Measurements from ENCODE around the gene MRPS10. TPM values are rescaled to one million over a fixed set of nuclear protein-coding genes. Genes with fewer than 3 reads are reported as not detected.

Gene MRPS10
- total and polyA plus RNA-seq, 10 of the 15 experiments (the other 5 are each of a cell fraction or from before 2014, with no cell fraction given), result 28.5 to 83.3 (median 52.8) TPM

DNA sequence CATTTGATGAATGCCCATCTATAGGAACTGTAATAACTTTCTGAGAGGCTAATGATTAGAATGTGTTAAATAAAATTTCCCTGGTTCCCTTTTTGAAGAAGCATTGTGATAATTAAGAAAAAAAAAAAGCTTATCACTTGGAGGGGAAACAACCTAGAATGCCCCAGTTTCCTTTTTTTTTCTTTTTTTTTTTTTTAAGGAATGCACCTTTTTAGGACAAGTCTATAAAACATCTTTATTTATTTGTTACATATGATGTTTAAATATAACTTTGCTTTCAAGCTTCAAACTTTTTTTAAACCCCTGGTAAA is 7.3 kb upstream of the MRPS10 start (continued):
- TF ChIP-seq, protein P1, sequence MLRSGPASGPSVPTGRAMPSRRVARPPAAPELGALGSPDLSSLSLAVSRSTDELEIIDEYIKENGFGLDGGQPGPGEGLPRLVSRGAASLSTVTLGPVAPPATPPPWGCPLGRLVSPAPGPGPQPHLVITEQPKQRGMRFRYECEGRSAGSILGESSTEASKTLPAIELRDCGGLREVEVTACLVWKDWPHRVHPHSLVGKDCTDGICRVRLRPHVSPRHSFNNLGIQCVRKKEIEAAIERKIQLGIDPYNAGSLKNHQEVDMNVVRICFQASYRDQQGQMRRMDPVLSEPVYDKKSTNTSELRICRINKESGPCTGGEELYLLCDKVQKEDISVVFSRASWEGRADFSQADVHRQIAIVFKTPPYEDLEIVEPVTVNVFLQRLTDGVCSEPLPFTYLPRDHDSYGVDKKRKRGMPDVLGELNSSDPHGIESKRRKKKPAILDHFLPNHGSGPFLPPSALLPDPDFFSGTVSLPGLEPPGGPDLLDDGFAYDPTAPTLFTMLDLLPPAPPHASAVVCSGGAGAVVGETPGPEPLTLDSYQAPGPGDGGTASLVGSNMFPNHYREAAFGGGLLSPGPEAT (IDR thresholded peaks at IDR 0.05; ENCODE audit: low read depth), result peak; percentile 32
- TF ChIP-seq ZNF384 (IDR thresholded peaks at IDR 0.05; ENCODE audit: borderline replicate concordance, low read depth, low read length), result peak; percentile 79; the same call in 1 of the 2 replicates
- no peak for TF ChIP-seq PAX8 (IDR thresholded peaks at IDR 0.05)
- no peak for TF ChIP-seq SREBF1 (IDR thresholded peaks at IDR 0.05; ENCODE audit: low read length)
- TF ChIP-seq, protein P2, sequence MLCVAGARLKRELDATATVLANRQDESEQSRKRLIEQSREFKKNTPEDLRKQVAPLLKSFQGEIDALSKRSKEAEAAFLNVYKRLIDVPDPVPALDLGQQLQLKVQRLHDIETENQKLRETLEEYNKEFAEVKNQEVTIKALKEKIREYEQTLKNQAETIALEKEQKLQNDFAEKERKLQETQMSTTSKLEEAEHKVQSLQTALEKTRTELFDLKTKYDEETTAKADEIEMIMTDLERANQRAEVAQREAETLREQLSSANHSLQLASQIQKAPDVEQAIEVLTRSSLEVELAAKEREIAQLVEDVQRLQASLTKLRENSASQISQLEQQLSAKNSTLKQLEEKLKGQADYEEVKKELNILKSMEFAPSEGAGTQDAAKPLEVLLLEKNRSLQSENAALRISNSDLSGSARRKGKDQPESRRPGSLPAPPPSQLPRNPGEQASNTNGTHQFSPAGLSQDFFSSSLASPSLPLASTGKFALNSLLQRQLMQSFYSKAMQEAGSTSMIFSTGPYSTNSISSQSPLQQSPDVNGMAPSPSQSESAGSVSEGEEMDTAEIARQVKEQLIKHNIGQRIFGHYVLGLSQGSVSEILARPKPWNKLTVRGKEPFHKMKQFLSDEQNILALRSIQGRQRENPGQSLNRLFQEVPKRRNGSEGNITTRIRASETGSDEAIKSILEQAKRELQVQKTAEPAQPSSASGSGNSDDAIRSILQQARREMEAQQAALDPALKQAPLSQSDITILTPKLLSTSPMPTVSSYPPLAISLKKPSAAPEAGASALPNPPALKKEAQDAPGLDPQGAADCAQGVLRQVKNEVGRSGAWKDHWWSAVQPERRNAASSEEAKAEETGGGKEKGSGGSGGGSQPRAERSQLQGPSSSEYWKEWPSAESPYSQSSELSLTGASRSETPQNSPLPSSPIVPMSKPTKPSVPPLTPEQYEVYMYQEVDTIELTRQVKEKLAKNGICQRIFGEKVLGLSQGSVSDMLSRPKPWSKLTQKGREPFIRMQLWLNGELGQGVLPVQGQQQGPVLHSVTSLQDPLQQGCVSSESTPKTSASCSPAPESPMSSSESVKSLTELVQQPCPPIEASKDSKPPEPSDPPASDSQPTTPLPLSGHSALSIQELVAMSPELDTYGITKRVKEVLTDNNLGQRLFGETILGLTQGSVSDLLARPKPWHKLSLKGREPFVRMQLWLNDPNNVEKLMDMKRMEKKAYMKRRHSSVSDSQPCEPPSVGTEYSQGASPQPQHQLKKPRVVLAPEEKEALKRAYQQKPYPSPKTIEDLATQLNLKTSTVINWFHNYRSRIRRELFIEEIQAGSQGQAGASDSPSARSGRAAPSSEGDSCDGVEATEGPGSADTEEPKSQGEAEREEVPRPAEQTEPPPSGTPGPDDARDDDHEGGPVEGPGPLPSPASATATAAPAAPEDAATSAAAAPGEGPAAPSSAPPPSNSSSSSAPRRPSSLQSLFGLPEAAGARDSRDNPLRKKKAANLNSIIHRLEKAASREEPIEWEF (IDR thresholded peaks at IDR 0.05; ENCODE audit: insufficient replicate concordance, low read depth, low read length), result peak; percentile 26
- TF ChIP-seq CEBPB (IDR thresholded peaks at IDR 0.05; ENCODE audit: borderline replicate concordance in 1 of 2, low read depth in 2 of 2, low read length in 2 of 2), result no peak
- no peak for TF ChIP-seq POU2F2 (IDR thresholded peaks at IDR 0.05; ENCODE audit: borderline replicate concordance, low read depth, low read length)
- no peak for TF ChIP-seq CHD2 (IDR thresholded peaks at IDR 0.05; ENCODE audit: borderline replicate concordance, low read depth, low read length)
- no peak for TF ChIP-seq STAT1 (conservative IDR thresholded peaks at IDR 0.05)
- no peak for TF ChIP-seq ZNF622 (IDR thresholded peaks at IDR 0.05)
- no peak for TF ChIP-seq EED (IDR thresholded peaks at IDR 0.05; ENCODE audit: low read depth)

Data from GM12878 (cell line).